ENCODE measurements around the gene RITA1.

Gene RITA1

DNA sequence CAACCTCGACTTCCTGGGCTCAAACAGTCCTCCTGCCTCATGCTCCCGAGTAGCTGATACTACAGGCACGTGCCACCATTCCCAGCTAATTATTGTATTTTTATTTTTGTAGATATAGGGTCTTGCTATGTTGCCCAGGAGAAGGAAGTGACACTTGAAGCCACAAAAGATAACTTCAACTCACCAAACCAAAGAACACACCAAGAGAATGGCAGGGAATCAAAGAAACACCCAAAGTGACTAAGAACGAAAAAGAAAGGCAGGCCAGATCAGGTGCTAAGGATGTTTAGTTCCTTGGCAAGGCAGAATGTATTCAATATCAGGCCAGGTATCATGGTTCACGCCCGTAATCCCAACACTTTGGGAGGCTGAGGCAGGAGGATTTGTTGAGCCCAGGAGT is 25.6 kb downstream of the RITA1 start:
- no peaks in the 10 kb centered on the region for H3K27me3 ChIP-seq
- no peak for DNase-seq
- H3K36me3 ChIP-seq, result no peaks in the 10 kb centered on the region; the same call in 1 of the 2 replicates
- no peaks in the 10 kb centered on the region for H3K4me1 ChIP-seq
- no peak overlapping the region for H3K4me3 ChIP-seq (ENCODE audit: low read depth, low read length)
- TF ChIP-seq, protein P1, sequence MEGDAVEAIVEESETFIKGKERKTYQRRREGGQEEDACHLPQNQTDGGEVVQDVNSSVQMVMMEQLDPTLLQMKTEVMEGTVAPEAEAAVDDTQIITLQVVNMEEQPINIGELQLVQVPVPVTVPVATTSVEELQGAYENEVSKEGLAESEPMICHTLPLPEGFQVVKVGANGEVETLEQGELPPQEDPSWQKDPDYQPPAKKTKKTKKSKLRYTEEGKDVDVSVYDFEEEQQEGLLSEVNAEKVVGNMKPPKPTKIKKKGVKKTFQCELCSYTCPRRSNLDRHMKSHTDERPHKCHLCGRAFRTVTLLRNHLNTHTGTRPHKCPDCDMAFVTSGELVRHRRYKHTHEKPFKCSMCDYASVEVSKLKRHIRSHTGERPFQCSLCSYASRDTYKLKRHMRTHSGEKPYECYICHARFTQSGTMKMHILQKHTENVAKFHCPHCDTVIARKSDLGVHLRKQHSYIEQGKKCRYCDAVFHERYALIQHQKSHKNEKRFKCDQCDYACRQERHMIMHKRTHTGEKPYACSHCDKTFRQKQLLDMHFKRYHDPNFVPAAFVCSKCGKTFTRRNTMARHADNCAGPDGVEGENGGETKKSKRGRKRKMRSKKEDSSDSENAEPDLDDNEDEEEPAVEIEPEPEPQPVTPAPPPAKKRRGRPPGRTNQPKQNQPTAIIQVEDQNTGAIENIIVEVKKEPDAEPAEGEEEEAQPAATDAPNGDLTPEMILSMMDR (IDR thresholded peaks at IDR 0.05; ENCODE audit: low read depth, low read length), result no peak
- H3K9me3 ChIP-seq, result no peaks in the 10 kb centered on the region

DNA sequence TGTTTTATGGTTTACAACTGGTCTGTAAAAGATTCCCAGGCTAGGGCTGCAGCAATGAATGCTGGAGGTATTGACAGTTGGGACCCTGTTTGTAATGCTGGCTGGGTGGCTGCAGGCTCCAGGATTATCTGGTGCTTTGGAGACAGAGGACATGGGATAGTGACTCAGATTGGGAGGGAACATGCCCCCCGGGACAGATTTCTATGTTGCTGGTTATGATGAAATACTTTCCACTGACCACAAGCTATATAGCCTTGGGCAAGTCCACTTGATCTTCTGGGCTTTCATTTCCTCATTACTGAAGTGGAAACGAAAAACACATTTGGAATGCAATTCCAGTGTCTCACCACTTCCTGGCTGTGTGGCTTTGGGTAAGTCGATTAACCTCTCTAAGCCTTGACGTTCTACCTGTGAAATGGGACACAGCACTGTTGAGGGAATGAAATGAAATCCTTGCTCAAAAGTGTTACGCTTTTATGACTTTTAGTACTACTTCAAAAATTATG is 29.4 kb downstream of the RITA1 start:
- no peaks in the 10 kb centered on the region for H3K27me3 ChIP-seq
- no peaks in the 10 kb centered on the region for H3K36me3 ChIP-seq
- no peaks in the 10 kb centered on the region for H3K9me3 ChIP-seq
- no peaks in the 10 kb centered on the region for H3K4me1 ChIP-seq
- TF ChIP-seq, protein P1 (IDR thresholded peaks at IDR 0.05; ENCODE audit: low read depth, low read length), result no peak
- H3K4me3 ChIP-seq (ENCODE audit: low read depth, low read length), result no peak overlapping the region
- no peak for DNase-seq

- TF ChIP-seq, protein P1 (IDR thresholded peaks at IDR 0.05; ENCODE audit: low read depth, low read length), result no peak
- H3K27me3 ChIP-seq, result no peaks in the 10 kb centered on the region
- no peaks in the 10 kb centered on the region for H3K4me1 ChIP-seq
- no peak overlapping the region for H3K4me3 ChIP-seq (ENCODE audit: low read depth, low read length)
- no peaks in the 10 kb centered on the region for H3K36me3 ChIP-seq
- no peak for DNase-seq
- no peaks in the 10 kb centered on the region for H3K9me3 ChIP-seq
These were observed 30.5 kb downstream of the RITA1 start for GRCh38 chr12:113216027-113216426.

GRCh38 chr12:113220593-113221180 is 35.2 kb downstream of the RITA1 start:
- Histone ChIP-seq H3K4me3 (ENCODE audit: low read depth, low read length) (peak overlapping the region; percentile 83), H3K4me1 (no peaks in the 10 kb centered on the region), H3K36me3 (no peaks in the 10 kb centered on the region), H3K27me3 (no peaks in the 10 kb centered on the region), H3K9me3 (no peaks in the 10 kb centered on the region)
- TF ChIP-seq, protein P1 (IDR thresholded peaks at IDR 0.05; ENCODE audit: low read depth, low read length), result no peak
- no peak for DNase-seq

DNA sequence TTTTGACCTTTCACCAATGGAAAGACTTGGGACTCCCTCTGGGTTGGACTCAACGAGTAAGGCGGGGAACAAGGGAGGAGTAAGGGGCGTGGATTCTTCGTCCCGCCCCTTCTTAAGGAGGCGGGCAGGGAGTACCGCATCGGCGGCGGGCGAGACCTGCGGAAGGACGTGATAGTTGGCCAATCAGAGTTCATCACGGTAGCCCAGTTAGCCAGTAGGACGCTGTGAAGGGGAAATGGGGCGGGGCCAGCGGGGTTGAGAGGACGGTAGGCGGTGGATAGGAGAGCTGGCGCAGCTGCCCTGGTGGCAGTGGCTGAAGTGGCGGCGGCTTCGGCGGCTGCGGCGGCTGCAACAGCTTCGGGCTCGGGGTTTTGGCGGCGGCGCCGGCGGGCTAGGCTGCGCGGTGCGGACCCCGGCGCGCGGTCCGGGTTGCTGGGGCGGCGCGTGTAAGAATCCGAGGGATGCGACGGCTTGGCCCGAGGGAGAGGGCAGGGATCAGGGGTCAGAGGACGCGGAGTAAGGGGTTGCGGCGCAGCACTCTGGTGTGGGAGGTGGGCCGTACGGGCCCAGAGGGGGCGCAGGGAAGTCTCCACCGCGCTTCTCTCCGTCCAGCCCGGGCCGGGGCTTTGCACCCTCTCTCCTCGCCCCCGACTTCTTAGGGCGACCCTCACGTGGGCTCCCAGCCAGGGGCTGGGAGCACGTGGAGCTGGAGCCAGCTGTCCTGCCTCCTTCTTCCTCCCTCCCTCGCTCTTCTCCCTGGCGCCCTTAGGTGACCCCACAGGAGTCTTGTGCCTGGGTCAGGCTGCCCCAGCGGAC is 35.9 kb downstream of the RITA1 start, which contains the start of gene TPCN1:
TSS of gene TPCN1 (plus strand) at position 284 of the 816 bp plus-strand sequence. CDS start 5,389 bp downstream, outside the sequence.
- DNase-seq, result peak; percentile 100

More for the DNA sequence above, 35.9 kb downstream of the RITA1 start, which contains the start of gene TPCN1:
- Histone ChIP-seq H3K4me3 (ENCODE audit: low read depth, low read length) (peak within 1 kb of the TSS; percentile 93), H3K4me1 (no peaks in the 10 kb centered on the region), H3K27me3 (no peaks in the 10 kb centered on the region), H3K36me3 (no peaks in the 10 kb centered on the region), H3K9me3 (no peaks in the 10 kb centered on the region)
- TF ChIP-seq, protein P1 (IDR thresholded peaks at IDR 0.05; ENCODE audit: low read depth, low read length), result no peak
